ENCODE data around the gene PTCH2. TPM values are rescaled to one million over a fixed set of nuclear protein-coding genes. Genes with fewer than 3 reads are reported as not detected.

The PTCH2 gene
- total RNA-seq, 4 donors from 2014 or later = 0.66 to 2.6 (median 1.1) TPM

DNA sequence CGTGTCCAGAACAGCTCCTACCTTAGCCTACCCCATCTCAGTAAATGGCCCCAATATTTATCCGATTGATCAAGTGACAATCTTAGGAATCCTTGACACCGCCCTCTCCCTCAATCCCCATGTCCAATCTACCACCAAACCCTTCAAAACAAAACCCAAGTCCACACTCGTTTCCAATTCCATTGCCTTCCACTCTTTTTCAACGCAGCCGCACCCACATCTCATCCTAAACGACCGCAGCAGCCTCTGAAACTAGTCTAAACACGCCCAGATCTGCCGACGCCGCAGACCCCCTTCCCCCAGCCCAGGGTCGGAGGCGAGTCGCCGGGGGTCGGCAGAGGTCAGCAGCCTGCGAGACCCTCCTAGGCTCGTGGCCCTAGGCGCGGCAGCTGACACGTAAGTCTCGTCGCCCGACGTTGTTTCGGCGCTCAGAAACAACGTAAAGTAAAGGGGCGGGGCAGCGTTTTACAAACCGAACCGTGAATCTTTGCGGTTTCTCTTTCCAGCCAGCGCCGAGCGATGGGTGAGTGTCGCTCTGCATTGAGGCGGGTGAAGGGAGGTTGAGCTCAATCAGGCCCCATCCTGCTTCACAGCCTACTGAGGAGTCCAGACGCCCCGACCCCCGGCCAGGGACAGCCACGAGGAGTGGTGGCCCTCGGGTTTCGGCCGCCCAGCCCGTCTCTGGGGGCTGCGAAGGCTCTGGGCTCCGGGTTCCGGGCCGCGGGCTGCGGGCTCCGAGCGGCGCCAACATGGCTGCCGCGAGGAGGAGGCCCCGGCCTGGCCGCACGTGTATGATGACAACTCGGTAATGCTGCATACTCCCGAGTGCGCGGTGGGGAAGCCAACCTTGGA lies 67.7 kb downstream of the PTCH2 start, which contains the start of gene RPS8:
RPS8 (plus strand) TSS at position 463 of the 852 bp plus-strand sequence; CDS start at position 520, 57 bp downstream.
- Histone ChIP-seq H3K27me3 (no peaks in the 10 kb centered on the region), H3K27ac (replicated peaks in 1 of 4) (peak within 1 kb of the TSS; percentile 91 to 97 (median 96)), H3K4me3 (peak within 1 kb of the TSS; percentile 62 to 83 (median 79)), H3K9me3 (no peaks in the 10 kb centered on the region), H3K36me3 (peaks cover 21 to 42% (median 37%) of the 10 kb centered on the region in 4 donors), H3K4me1 (peaks cover 20 to 38% (median 33%) of the 10 kb centered on the region in 4 donors)
- DNase-seq (ENCODE audit: extremely low spot score) = peak; percentile 98
- WGBS = under 1% methylated on average over 42 of the region's 65 CpGs
- TF ChIP-seq, protein P1, sequence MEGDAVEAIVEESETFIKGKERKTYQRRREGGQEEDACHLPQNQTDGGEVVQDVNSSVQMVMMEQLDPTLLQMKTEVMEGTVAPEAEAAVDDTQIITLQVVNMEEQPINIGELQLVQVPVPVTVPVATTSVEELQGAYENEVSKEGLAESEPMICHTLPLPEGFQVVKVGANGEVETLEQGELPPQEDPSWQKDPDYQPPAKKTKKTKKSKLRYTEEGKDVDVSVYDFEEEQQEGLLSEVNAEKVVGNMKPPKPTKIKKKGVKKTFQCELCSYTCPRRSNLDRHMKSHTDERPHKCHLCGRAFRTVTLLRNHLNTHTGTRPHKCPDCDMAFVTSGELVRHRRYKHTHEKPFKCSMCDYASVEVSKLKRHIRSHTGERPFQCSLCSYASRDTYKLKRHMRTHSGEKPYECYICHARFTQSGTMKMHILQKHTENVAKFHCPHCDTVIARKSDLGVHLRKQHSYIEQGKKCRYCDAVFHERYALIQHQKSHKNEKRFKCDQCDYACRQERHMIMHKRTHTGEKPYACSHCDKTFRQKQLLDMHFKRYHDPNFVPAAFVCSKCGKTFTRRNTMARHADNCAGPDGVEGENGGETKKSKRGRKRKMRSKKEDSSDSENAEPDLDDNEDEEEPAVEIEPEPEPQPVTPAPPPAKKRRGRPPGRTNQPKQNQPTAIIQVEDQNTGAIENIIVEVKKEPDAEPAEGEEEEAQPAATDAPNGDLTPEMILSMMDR (IDR thresholded peaks at IDR 0.05) = no peak
- TF ChIP-seq POLR2AphosphoS5 (IDR thresholded peaks at IDR 0.05) (peak; percentile 99 to 100), POLR2A (IDR thresholded peaks at IDR 0.05; ENCODE audit: low read depth) (peak; percentile 97), EP300 (IDR thresholded peaks at IDR 0.05) (no peak)
- intact Hi-C loops (cut with DNase I) = loop anchor here (5.0 kb wide), 1 partner anchor 43 kb away; the partner anchor contains the start of gene RNU5D-1

Small RNA genes within 50 kb of the gene (small RNA-seq; reads per million reads assigned to genes)
- gene AL136380.1 (0 reads per million in 3 donors), gene SNORD38A (506 to 720 (median 549) reads per million in 3 donors), gene SNORD38B (0 reads per million in 3 donors), gene SNORD46 (1,587 to 2,302 (median 1,840) reads per million in 3 donors), gene SNORD55 (0 reads per million in 3 donors)

Other genes starting within 250 kb of the PTCH2 start
- gene TMEM53, start 168.8 kb downstream of the PTCH2 start, total RNA-seq = 1 to 10 TPM; 4.5 to 7.0 (median 5.7) TPM
- under 1 TPM; 0.26 to 0.75 (median 0.54) TPM for gene ARMH1, start 168.5 kb downstream of the PTCH2 start, total RNA-seq
- not detected for gene RNU5D-1, start 112.1 kb downstream of the PTCH2 start, total RNA-seq
- 1 to 10 TPM in 2 of 4 donors, under 1 TPM in 2; 0.17 to 1.2 (median 0.96) TPM for gene KIF2C, start 103.4 kb downstream of the PTCH2 start, total RNA-seq
- 1,000 to 10,000 TPM; 1,063 to 2,408 (median 1,844) TPM for gene RPS8, start 67.7 kb downstream of the PTCH2 start, total RNA-seq
- gene BEST4, start 55.1 kb downstream of the PTCH2 start, total RNA-seq = under 1 TPM in 1 of 4 donors, not detected in 3; 0.29 TPM
- 10 to 100 TPM in 2 of 4 donors, 1 to 10 TPM in 2; 7.9 to 46.4 (median 10.5) TPM for gene PLK3, start 42.9 kb downstream of the PTCH2 start, total RNA-seq
- under 1 TPM in 1 of 4 donors, not detected in 3; 0.83 TPM for gene DYNLT4, start 35.9 kb downstream of the PTCH2 start, total RNA-seq
- 1 to 10 TPM; 2.7 to 6.6 (median 3.4) TPM for gene BTBD19, start 34.7 kb downstream of the PTCH2 start, total RNA-seq
- gene EIF2B3, start 143.3 kb upstream of the PTCH2 start, total RNA-seq = 10 to 100 TPM; 23.4 to 27.4 (median 26.0) TPM
- gene HECTD3, start 168.1 kb upstream of the PTCH2 start, total RNA-seq = 10 to 100 TPM; 28.0 to 51.7 (median 35.8) TPM
- 10 to 100 TPM; 84.3 to 90.2 (median 89.3) TPM for gene UROD, start 169.0 kb upstream of the PTCH2 start, total RNA-seq

Measured in esophagus muscularis mucosa (tissue), 4 donors.